ENCODE data around the gene SPECC1. TPM values are rescaled to one million over a fixed set of nuclear protein-coding genes. Genes with fewer than 3 reads are reported as not detected.

SPECC1 gene
- total RNA-seq, 1 experiment from 2014 or later, result 43.5 TPM

GRCh38 chr17:20184181-20184580 is 175.0 kb downstream of the SPECC1 start:
- no peak overlapping the region for H3K4me2 ChIP-seq (ENCODE audit: low read length)
- no peak overlapping the region for H2AFZ ChIP-seq (ENCODE audit: low read depth, low read length, poor library complexity, severe bottlenecking)
- intact Hi-C loops (cut with micrococcal nuclease), result no loop called here
- H3K9me2 ChIP-seq (ENCODE audit: insufficient read depth), result no peaks in the 10 kb centered on the region
- TF ChIP-seq YY1 (IDR thresholded peaks at IDR 0.05; ENCODE audit: extremely low read depth, insufficient replicate concordance, low read depth, low read length) (no peak), POLR2A (IDR thresholded peaks at IDR 0.05; ENCODE audit: borderline replicate concordance, extremely low read depth, insufficient read depth, insufficient read length) (no peak), ZBTB33 (IDR thresholded peaks at IDR 0.05; ENCODE audit: extremely low read depth, insufficient replicate concordance, low read length) (no peak), POLR2AphosphoS5 (IDR thresholded peaks at IDR 0.05; ENCODE audit: low read depth, low read length) (no peak), EZH2 (IDR thresholded peaks at IDR 0.05) (no peak), MAX (IDR thresholded peaks at IDR 0.05) (no peak), JUND (IDR thresholded peaks at IDR 0.05) (no peak), ZNF274 (IDR thresholded peaks at IDR 0.05; ENCODE audit: low read depth, low read length) (no peak), CEBPB (IDR thresholded peaks at IDR 0.05; ENCODE audit: low read depth) (no peak), EZH2phosphoT487 (IDR thresholded peaks at IDR 0.05; ENCODE audit: borderline replicate concordance) (no peak), EGR1 (IDR thresholded peaks at IDR 0.05; ENCODE audit: low read depth) (no peak), CBX3 (IDR thresholded peaks at IDR 0.05; ENCODE audit: low read depth) (no peak), RAD21 (IDR thresholded peaks at IDR 0.05; ENCODE audit: low read depth) (no peak), SRF (IDR thresholded peaks at IDR 0.05; ENCODE audit: low read depth) (no peak), REST (IDR thresholded peaks at IDR 0.05; ENCODE audit: low read depth) (no peak), ATF3 (IDR thresholded peaks at IDR 0.05) (no peak), FOSL1 (IDR thresholded peaks at IDR 0.05; ENCODE audit: low read depth) (no peak)
- TF ChIP-seq, protein P1, sequence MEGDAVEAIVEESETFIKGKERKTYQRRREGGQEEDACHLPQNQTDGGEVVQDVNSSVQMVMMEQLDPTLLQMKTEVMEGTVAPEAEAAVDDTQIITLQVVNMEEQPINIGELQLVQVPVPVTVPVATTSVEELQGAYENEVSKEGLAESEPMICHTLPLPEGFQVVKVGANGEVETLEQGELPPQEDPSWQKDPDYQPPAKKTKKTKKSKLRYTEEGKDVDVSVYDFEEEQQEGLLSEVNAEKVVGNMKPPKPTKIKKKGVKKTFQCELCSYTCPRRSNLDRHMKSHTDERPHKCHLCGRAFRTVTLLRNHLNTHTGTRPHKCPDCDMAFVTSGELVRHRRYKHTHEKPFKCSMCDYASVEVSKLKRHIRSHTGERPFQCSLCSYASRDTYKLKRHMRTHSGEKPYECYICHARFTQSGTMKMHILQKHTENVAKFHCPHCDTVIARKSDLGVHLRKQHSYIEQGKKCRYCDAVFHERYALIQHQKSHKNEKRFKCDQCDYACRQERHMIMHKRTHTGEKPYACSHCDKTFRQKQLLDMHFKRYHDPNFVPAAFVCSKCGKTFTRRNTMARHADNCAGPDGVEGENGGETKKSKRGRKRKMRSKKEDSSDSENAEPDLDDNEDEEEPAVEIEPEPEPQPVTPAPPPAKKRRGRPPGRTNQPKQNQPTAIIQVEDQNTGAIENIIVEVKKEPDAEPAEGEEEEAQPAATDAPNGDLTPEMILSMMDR (IDR thresholded peaks at IDR 0.05 in 2 of 3, conservative IDR thresholded peaks at IDR 0.05 in 1 of 3; ENCODE audit: borderline replicate concordance in 1 of 3, insufficient read depth in 1 of 3, low read depth in 2 of 3, low read length in 2 of 3), result no peak
- no peak for DNase-seq (ENCODE audit: low read depth, low spot score)
- no peaks in the 10 kb centered on the region for H3K36me3 ChIP-seq (ENCODE audit: control insufficient read depth in 1 of 2, insufficient read depth in 2 of 2, low read length in 2 of 2)
- no peaks in the 10 kb centered on the region for H3K79me2 ChIP-seq (ENCODE audit: insufficient read depth, low read length)
- ChIA-PET RAD21 (ENCODE audit: low non-redundant PET in 1 of 2, low total read pairs in 2 of 2, uncharacterized antibody in 2 of 2, unreplicated experiment in 2 of 2) (no interaction called here), CTCF (interaction anchor here (0.8 kb wide), 1 partner anchor 44 kb away, joined by 3 read pairs; no protein-coding TSS in a partner anchor), POLR2A (no interaction called here)
- no peak for ATAC-seq
- H3K27ac ChIP-seq (ENCODE audit: low read depth, low read length), result no peak overlapping the region
- H4K20me1 ChIP-seq (ENCODE audit: insufficient read depth), result no peaks in the 10 kb centered on the region
- BruUV-seq (replicated peaks), result no TSS peak
- no peaks in the 10 kb centered on the region for H3K27me3 ChIP-seq (ENCODE audit: insufficient read depth, low read length)
- no peaks in the 10 kb centered on the region for H3K9me3 ChIP-seq (ENCODE audit: control insufficient read depth in 1 of 2, insufficient read depth in 1 of 2, low read depth in 1 of 2, low read length in 2 of 2)
- no peaks in the 10 kb centered on the region for H3K4me1 ChIP-seq (ENCODE audit: control insufficient read depth in 1 of 2, insufficient read depth in 2 of 2, low read length in 2 of 2)
- no peak overlapping the region for H3K4me3 ChIP-seq (replicated peaks in 1 of 2; ENCODE audit: low read depth in 1 of 2, low read length in 2 of 2)
- no peak overlapping the region for H3K9ac ChIP-seq (ENCODE audit: low read length)

Measured in HCT116 (cell line).